HG03457 (cell line): Measurements from ENCODE around the gene KLK11.

Experiments
- ATAC-seq: cut with Tn5 transposase; IDR thresholded peaks from one replicate; pipeline ENCODE4 v1.9.1; 2021; ENCODE audit warnings: moderate number of reproducible peaks; ENCODE audit not compliant: unreplicated experiment

Gene KLK11

GRCh38 chr19:50974702-50975556 lies 51.5 kb downstream of the KLK11 start:
- ATAC-seq: no peak

- no peak for ATAC-seq
These were observed 53.5 kb downstream of the KLK11 start for GRCh38 chr19:50972795-50973376.
